Progenitor cell of endocrine pancreas (in vitro differentiated cells): Measurements from ENCODE around the gene RASA3. TPM values are rescaled to one million over a fixed set of nuclear protein-coding genes. Genes with fewer than 3 reads are reported as not detected.

Experiments used
- DNase-seq: peaks from one replicate; pipeline ENCODE4 v3.0.0; 2021; ENCODE audit warnings: low spot score; ENCODE audit not compliant: unreplicated experiment
- H3K27ac Mint-ChIP-seq: 2 replicates; pipeline ENCODE4 v1.8.0; 2021; ENCODE audit warnings: mild to moderate bottlenecking, moderate library complexity, mixed read lengths
- H3K27me3 Mint-ChIP-seq: 2 replicates; pipeline ENCODE4 v1.8.0; 2021; ENCODE audit warnings: mixed read lengths
- H3K36me3 Mint-ChIP-seq: 2 replicates; pipeline ENCODE4 v1.8.0; 2022; ENCODE audit warnings: mixed read lengths; ENCODE audit not compliant: insufficient read depth
- H3K4me1 Mint-ChIP-seq: 2 replicates; pipeline ENCODE4 v1.8.0; 2021; ENCODE audit warnings: low read depth, mixed read lengths
- H3K4me3 Mint-ChIP-seq: 2 replicates; pipeline ENCODE4 v1.8.0; 2021; ENCODE audit warnings: low read depth, mild to moderate bottlenecking, moderate library complexity, mixed read lengths
- H3K9me3 Mint-ChIP-seq: 2 replicates; pipeline ENCODE4 v1.8.0; 2021; ENCODE audit warnings: low read depth, mixed read lengths
- CTCF ChIP-seq: fragments of 200-600 bp; sonication (generic); IDR thresholded peaks from one replicate; pipeline ENCODE4 v1.5.0; 2021; ENCODE audit warnings: antibody characterized with exemption, mild to moderate bottlenecking; ENCODE audit not compliant: unreplicated experiment
- total RNA-seq: library from RNA; stranded (reverse); gene quantifications from 2 replicates; pipeline ENCODE4 v1.2.1, GENCODE V29; 2021

Gene RASA3
- total RNA-seq, 1 donor from 2014 or later, result 6.3 TPM

GRCh38 chr13:114110091-114110829 is 22.2 kb downstream of the RASA3 start:
- no peak for TF ChIP-seq CTCF
- DNase-seq, result no peak
- Mint-ChIP-seq H3K4me1 (peaks cover 15% of the 10 kb centered on the region), H3K27me3 (peaks cover 6% of the 10 kb centered on the region), H3K9me3 (no peaks in the 10 kb centered on the region), H3K36me3 (no peaks in the 10 kb centered on the region), H3K27ac (no peak overlapping the region), H3K4me3 (no peak overlapping the region)

- H3K27ac Mint-ChIP-seq, result no peak overlapping the region
- no peak overlapping the region for H3K4me3 Mint-ChIP-seq
- no peaks in the 10 kb centered on the region for H3K9me3 Mint-ChIP-seq
- H3K36me3 Mint-ChIP-seq, result no peaks in the 10 kb centered on the region
- H3K27me3 Mint-ChIP-seq, result peaks cover 6% of the 10 kb centered on the region
- peaks cover 13% of the 10 kb centered on the region for H3K4me1 Mint-ChIP-seq
- no peak for DNase-seq
- no peak for TF ChIP-seq CTCF
Observed at GRCh38 chr13:114109641-114110041, 22.8 kb downstream of the RASA3 start.

GRCh38 chr13:114108894-114109293 is 23.5 kb downstream of the RASA3 start:
- Mint-ChIP-seq H3K36me3 (no peaks in the 10 kb centered on the region), H3K27ac (no peak overlapping the region), H3K9me3 (no peaks in the 10 kb centered on the region), H3K4me1 (peaks cover 13% of the 10 kb centered on the region), H3K4me3 (no peak overlapping the region), H3K27me3 (peaks cover 6% of the 10 kb centered on the region)
- DNase-seq, result no peak
- TF ChIP-seq CTCF, result no peak

GRCh38 chr13:114108141-114108761 is 24.2 kb downstream of the RASA3 start:
- TF ChIP-seq CTCF, result no peak
- Mint-ChIP-seq H3K4me1 (peaks cover 13% of the 10 kb centered on the region), H3K4me3 (no peak overlapping the region), H3K36me3 (no peaks in the 10 kb centered on the region), H3K27me3 (peaks cover 6% of the 10 kb centered on the region), H3K27ac (no peak overlapping the region), H3K9me3 (no peaks in the 10 kb centered on the region)
- DNase-seq, result no peak

- peaks cover 11% of the 10 kb centered on the region for H3K4me1 Mint-ChIP-seq
- no peak for DNase-seq
- H3K4me3 Mint-ChIP-seq, result no peak overlapping the region
- no peak for TF ChIP-seq CTCF
- peaks cover 3% of the 10 kb centered on the region for H3K27me3 Mint-ChIP-seq
- no peak overlapping the region for H3K27ac Mint-ChIP-seq
- no peaks in the 10 kb centered on the region for H3K9me3 Mint-ChIP-seq
- no peaks in the 10 kb centered on the region for H3K36me3 Mint-ChIP-seq
Observed at GRCh38 chr13:114107686-114108081, 24.7 kb downstream of the RASA3 start.
